C4-2B (cell line): ENCODE measurements around the gene LITAF.

ENCODE experiments used
- ZFX ChIP-seq: fragments of 450-650 bp; IDR thresholded peaks from 2 replicates; pipeline ENCODE4 v1.6.1; 2017
- TF ChIP-seq, protein P1 (sequence below): fragments of 450-650 bp; conservative IDR thresholded peaks from 2 replicates; pipeline ENCODE4 v1.5.1; 2017; ENCODE audit warnings: mild to moderate bottlenecking

DNA sequence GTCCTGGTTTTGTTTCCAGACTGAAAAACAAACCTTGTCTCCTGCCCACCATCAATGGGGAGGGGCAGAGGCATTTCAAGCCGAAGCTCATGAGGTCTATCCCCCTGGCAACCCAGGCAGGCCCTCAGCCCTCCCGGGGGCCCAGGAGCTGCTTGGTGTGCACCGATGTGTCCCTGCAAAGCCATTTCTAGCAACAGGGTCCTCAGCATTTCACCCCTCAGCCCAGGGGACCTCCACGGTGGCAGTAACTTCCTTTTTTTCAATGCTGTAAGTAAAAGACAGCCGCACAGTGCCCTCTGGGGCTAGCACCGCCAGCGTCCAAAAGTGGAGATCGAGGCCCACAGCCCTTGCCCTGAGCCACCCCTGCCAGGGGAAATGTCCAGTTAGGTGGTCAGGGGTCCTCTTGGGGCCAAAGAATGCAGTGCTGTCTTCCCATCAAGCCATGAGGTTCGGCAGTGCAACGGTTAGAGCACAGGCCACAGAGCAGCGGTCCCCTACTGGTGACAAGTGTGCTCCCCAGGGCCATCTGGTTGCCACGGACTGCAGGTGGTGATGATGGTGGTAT, 79.9 kb downstream of the LITAF start:
- TF ChIP-seq, protein P1, sequence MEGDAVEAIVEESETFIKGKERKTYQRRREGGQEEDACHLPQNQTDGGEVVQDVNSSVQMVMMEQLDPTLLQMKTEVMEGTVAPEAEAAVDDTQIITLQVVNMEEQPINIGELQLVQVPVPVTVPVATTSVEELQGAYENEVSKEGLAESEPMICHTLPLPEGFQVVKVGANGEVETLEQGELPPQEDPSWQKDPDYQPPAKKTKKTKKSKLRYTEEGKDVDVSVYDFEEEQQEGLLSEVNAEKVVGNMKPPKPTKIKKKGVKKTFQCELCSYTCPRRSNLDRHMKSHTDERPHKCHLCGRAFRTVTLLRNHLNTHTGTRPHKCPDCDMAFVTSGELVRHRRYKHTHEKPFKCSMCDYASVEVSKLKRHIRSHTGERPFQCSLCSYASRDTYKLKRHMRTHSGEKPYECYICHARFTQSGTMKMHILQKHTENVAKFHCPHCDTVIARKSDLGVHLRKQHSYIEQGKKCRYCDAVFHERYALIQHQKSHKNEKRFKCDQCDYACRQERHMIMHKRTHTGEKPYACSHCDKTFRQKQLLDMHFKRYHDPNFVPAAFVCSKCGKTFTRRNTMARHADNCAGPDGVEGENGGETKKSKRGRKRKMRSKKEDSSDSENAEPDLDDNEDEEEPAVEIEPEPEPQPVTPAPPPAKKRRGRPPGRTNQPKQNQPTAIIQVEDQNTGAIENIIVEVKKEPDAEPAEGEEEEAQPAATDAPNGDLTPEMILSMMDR = no peak
- TF ChIP-seq ZFX = no peak
